GM12891 (cell line): ENCODE data around the gene ATG7.

Source experiments
- PAX5 ChIP-seq: IDR thresholded peaks from 2 replicates; pipeline ENCODE4 v1.6.1; 2011; ENCODE audit warnings: low read length, moderate library complexity, mild to moderate bottlenecking; ENCODE audit not compliant: insufficient read depth, severe bottlenecking
- POLR2A ChIP-seq: IDR thresholded peaks from 2 replicates; pipeline ENCODE4 v1.6.1; 2011; ENCODE audit warnings: low read depth, low read length, control low read depth
- POLR2AphosphoS5 ChIP-seq: IDR thresholded peaks from 2 replicates; pipeline ENCODE4 v1.6.1; 2011; ENCODE audit warnings: low read depth, low read length, control low read depth
- SPI1 ChIP-seq: IDR thresholded peaks from 2 replicates; pipeline ENCODE4 v1.6.1; 2011; ENCODE audit warnings: low read depth, low read length, control low read depth
- TAF1 ChIP-seq: IDR thresholded peaks from 2 replicates; pipeline ENCODE4 v1.6.1; 2011; ENCODE audit warnings: low read depth, low read length, control low read depth

DNA sequence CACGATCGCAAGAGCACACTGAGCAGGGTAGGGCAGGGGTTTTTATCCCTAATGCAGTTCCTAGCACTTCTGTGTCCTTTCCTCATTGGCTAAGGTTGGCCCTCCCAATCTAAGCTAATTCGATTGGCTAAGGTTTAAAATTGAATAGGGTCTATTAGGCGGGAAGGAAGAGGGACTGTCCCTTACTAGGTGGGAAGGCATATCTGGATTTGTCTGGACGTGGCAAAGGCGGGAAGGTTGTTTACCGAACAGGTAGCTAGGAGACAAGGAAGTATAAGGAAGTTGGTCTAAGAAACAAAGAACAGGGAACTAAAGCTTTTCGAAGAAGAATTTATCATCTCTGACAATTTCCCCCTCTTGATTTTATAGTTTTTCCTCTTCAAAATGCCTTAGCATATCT is 24.8 kb upstream of the ATG7 start:
- no peak for TF ChIP-seq POLR2A
- no peak for TF ChIP-seq TAF1
- TF ChIP-seq PAX5, result no peak
- TF ChIP-seq POLR2AphosphoS5, result no peak
- TF ChIP-seq SPI1, result no peak
